Thoracic aorta (tissue), 2 donors: Measurements from ENCODE around the gene RCAN1. TPM values are rescaled to one million over a fixed set of nuclear protein-coding genes. Genes with fewer than 3 reads are reported as not detected.
"Not testable (repeated sequence)": the region's sequence is repeated elsewhere in the genome, so short reads cannot be mapped to it uniquely, and the experiment has no call there.

ENCODE experiments used
- ATAC-seq: fragments of 150-250 bp; one replicate; pipeline ENCODE4 v1.8.0; 2017; ENCODE audit warnings: low read depth; ENCODE audit not compliant: insufficient number of reproducible peaks, low FRiP score
- DNase-seq: peaks from one replicate; pipeline ENCODE4 v3.0.0-alpha.2; 2020; ENCODE audit warnings: low spot score
- H3K27ac ChIP-seq, 2 donors: fragments of 200-600 bp; sonication (generic); 1 replicate in 1 of 2; 2 replicates in 1 of 2; pipeline ENCODE4 v1.5.1; 2016; ENCODE audit warnings: mild to moderate bottlenecking in 2 of 2, moderate library complexity in 2 of 2
- H3K27me3 ChIP-seq: fragments of 200-600 bp; sonication (generic); replicated peaks from 2 replicates; pipeline ENCODE4 v1.6.0; 2016; ENCODE audit warnings: mild to moderate bottlenecking; ENCODE audit not compliant: insufficient read depth
- H3K36me3 ChIP-seq: fragments of 200-600 bp; sonication (generic); one replicate; pipeline ENCODE4 v1.5.1; 2016
- H3K4me1 ChIP-seq, 2 donors: fragments of 200-600 bp; sonication (generic); 1 replicate in 1 of 2; 2 replicates in 1 of 2; pipeline versions ENCODE4 v1.5.1 to v1.6.0; 2016; ENCODE audit warnings: low read depth in 2 of 2, mild to moderate bottlenecking in 1 of 2; ENCODE audit not compliant: control insufficient read depth in 1 of 2
- H3K4me3 ChIP-seq: fragments of 200-600 bp; sonication (generic); 2 replicates; pipeline ENCODE4 v1.5.1; 2016; ENCODE audit warnings: mild to moderate bottlenecking
- H3K9me3 ChIP-seq: fragments of 200-600 bp; sonication (generic); 2 replicates; pipeline ENCODE4 v1.5.1; 2016
- CTCF ChIP-seq: fragments of 200-600 bp; sonication (generic); IDR thresholded peaks from one replicate; pipeline ENCODE4 v1.5.1; 2019; ENCODE audit warnings: antibody characterized with exemption
- total RNA-seq, 2 donors: library from RNA; depleted of rRNA; stranded (reverse); fragments of >200 nt; gene quantifications; one replicate each; pipeline versions ENCODE4 v1.1.0 to v1.2.3, GENCODE V29; 2016

RCAN1 gene
- total RNA-seq, 2 donors from 2014 or later: 39.3 to 45.2 TPM

DNA sequence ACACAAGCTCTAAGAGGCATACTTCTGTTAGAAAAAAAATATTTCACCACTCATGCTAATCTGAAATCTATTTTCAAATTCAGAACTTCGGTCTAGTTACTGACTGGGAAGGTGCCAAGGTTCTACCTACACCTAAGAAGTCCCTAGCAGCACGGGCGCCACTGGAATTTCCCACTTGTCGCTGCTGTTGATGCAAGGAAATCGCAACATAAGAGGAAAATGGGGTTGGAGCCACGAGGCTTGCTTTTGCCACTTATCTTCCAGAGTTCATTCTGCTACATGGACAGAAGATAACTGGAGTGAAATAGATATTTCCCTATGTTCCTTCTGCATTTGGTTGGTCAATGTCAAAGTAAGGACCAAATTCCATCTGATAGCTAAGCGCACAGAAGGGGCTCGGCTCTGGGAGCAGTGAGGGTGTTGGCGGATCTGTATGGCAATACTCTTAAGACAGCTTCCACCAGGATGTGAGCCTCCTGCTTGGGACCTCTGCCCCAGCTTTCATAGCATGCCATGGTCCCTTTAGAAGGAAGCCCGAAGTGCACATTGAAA, 47.2 kb downstream of the RCAN1 start:
- DNase-seq (no peak), ATAC-seq (no peak)
- H3K4me1 ChIP-seq: peaks cover 0 to 10% of the 10 kb centered on the region in 2 donors
- no peak overlapping the region for H3K27ac ChIP-seq
- no peak for TF ChIP-seq CTCF
- no peak overlapping the region for H3K4me3 ChIP-seq
- no peaks in the 10 kb centered on the region for H3K36me3 ChIP-seq
- H3K27me3 ChIP-seq: no peaks in the 10 kb centered on the region
- H3K9me3 ChIP-seq: no peaks in the 10 kb centered on the region

DNA sequence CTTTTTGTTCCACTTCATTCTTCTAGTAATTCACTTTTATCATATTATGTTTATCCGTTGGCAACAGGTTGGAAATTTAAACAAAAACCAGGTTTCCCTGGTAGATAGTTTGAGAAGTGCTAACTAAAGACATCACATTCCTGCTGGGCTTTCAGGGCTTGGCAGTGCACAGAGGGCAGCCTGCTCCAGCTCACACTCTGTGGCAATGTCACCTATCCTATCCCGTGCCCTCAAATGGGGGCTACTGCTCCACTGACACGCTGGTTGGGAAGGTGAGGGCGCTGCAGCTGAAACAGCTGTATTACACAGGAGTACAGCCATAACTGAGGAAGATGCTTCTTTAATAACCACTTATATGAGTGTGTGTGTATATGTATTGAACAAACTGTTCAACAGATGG, 49.7 kb downstream of the RCAN1 start:
- no peaks in the 10 kb centered on the region for H3K36me3 ChIP-seq
- no peaks in the 10 kb centered on the region for H3K9me3 ChIP-seq
- ATAC-seq (no peak), DNase-seq (no peak)
- no peaks in the 10 kb centered on the region for H3K27me3 ChIP-seq
- peaks cover 0 to 23% of the 10 kb centered on the region in 2 donors for H3K4me1 ChIP-seq
- TF ChIP-seq CTCF: no peak
- H3K4me3 ChIP-seq: no peak overlapping the region
- no peak overlapping the region for H3K27ac ChIP-seq

DNA sequence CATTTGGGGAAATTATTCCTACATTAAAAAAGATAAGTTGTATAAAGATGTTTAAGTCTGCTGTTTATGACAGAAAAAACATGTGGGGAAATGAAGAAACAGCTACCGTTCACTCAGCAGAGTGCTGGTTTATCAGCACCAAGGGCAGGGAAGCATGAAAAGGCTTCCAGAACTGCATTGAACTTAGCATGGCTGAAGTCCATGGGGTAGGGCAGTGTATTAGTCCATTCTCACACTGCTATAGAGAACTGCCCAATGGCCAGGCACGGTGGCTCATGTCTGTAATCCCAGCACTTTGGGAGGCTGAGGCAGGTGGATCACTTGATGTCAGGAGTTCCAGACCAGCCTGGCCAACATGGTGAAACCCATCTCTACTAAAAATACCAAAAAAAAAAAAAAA, 51.5 kb downstream of the RCAN1 start:
- H3K27ac ChIP-seq, H3K9me3 ChIP-seq, DNase-seq, H3K27me3 ChIP-seq, H3K36me3 ChIP-seq, H3K4me3 ChIP-seq, ATAC-seq: not testable (repeated sequence)
- peaks cover 0 to 37% of the 10 kb centered on the region in 2 donors for H3K4me1 ChIP-seq

- no peak overlapping the region for H3K27ac ChIP-seq
- H3K4me3 ChIP-seq: no peak overlapping the region
- peaks cover 0 to 30% of the 10 kb centered on the region in 2 donors for H3K4me1 ChIP-seq
- H3K36me3 ChIP-seq: no peaks in the 10 kb centered on the region
- H3K27me3 ChIP-seq: no peaks in the 10 kb centered on the region
- H3K9me3 ChIP-seq: no peaks in the 10 kb centered on the region
- no peak for TF ChIP-seq CTCF
- no peak for DNase-seq
- ATAC-seq: no peak
Measured at GRCh38 chr21:34561806-34562205, 53.1 kb downstream of the RCAN1 start.

- TF ChIP-seq CTCF: no peak
- Histone ChIP-seq H3K4me1 (peaks cover 0 to 30% of the 10 kb centered on the region in 2 donors), H3K4me3 (no peak overlapping the region), H3K27ac (no peak overlapping the region), H3K9me3 (no peaks in the 10 kb centered on the region), H3K36me3 (no peaks in the 10 kb centered on the region), H3K27me3 (no peaks in the 10 kb centered on the region)
- DNase-seq: no peak
- no peak for ATAC-seq
Measured at GRCh38 chr21:34560609-34561008, 54.3 kb downstream of the RCAN1 start.

DNA sequence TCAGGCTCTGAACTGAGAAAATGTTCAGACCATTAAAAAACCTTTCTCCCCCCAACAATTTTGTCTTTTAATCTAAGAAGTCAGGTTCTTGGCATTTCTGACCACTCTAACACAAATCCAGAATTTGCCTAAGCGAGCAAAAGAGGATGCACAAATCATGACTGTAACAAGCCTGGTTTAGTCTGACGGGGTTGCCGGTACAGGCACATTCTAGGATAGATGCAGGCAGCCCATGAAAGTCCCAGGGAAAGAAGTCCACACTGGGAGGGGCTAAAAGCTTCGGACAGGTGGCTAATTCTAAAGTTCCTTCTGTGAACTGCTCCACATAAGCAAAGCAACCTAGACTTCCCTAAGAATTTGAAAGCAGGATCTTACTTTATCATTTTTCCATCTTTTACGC, 54.9 kb downstream of the RCAN1 start:
- no peaks in the 10 kb centered on the region for H3K27me3 ChIP-seq
- H3K4me3 ChIP-seq: no peak overlapping the region
- DNase-seq (no peak), ATAC-seq (no peak)
- no peak for TF ChIP-seq CTCF
- peaks cover 0 to 30% of the 10 kb centered on the region in 2 donors for H3K4me1 ChIP-seq
- no peaks in the 10 kb centered on the region for H3K36me3 ChIP-seq
- no peaks in the 10 kb centered on the region for H3K9me3 ChIP-seq
- no peak overlapping the region for H3K27ac ChIP-seq
